ENCODE results near the gene GPR25. TPM values are rescaled to one million over a fixed set of nuclear protein-coding genes. Genes with fewer than 3 reads are reported as not detected.

The GPR25 gene
- total RNA-seq, 3 donors from 2014 or later = not detected

DNA sequence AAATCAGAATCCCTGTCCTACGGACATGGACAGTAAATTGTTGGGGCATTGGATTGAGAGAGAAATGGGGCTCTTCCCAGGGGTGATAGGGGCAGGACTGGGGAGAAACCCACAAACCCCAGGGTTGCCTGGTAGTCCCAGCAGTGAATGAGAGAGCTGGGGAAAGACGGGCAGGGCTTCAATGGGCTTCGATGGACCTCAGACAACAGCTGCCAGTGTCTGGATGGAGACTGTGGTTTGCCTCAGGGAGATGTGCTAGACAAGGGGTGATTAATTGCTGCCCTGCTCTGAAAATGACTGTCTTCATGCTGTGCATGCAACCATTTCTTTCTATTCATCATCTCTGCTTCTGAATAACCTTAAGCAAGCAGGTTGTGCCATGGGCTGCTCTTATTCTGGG is 7.4 kb downstream of the GPR25 start:
- TF ChIP-seq, protein P1, sequence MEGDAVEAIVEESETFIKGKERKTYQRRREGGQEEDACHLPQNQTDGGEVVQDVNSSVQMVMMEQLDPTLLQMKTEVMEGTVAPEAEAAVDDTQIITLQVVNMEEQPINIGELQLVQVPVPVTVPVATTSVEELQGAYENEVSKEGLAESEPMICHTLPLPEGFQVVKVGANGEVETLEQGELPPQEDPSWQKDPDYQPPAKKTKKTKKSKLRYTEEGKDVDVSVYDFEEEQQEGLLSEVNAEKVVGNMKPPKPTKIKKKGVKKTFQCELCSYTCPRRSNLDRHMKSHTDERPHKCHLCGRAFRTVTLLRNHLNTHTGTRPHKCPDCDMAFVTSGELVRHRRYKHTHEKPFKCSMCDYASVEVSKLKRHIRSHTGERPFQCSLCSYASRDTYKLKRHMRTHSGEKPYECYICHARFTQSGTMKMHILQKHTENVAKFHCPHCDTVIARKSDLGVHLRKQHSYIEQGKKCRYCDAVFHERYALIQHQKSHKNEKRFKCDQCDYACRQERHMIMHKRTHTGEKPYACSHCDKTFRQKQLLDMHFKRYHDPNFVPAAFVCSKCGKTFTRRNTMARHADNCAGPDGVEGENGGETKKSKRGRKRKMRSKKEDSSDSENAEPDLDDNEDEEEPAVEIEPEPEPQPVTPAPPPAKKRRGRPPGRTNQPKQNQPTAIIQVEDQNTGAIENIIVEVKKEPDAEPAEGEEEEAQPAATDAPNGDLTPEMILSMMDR (IDR thresholded peaks at IDR 0.05) = no peak

DNA sequence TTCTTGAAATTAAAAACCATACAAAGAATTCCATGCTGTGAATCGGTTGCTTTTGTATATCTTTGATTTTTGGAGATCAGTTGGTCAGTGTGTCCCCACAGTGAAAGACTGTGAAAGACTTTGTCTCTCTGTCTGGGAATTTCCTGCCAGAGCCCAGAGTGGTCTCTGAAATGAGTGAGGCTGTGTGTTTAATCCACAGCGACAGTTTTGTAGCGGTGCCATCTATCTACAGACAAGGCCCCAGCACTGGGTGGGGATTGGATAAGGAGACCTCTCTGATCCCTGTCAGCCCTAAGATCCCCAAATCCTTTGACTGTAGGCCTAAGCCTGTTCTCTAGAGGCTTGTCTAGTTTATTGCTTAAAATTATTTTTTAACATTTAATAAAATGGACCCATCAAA is 10.3 kb downstream of the GPR25 start:
- no peaks in the 10 kb centered on the region for H3K36me3 ChIP-seq (ENCODE audit: low read depth)
- intact Hi-C loops (cut with DNase I, micrococcal nuclease) = no loop called here
- no peak overlapping the region for H3K4me3 ChIP-seq
- ATAC-seq (no peak), DNase-seq (no peak)
- H3K4me1 ChIP-seq (ENCODE audit: low read depth) = no peaks in the 10 kb centered on the region
- H3K9me3 ChIP-seq = no peaks in the 10 kb centered on the region
- TF ChIP-seq, protein P1 (IDR thresholded peaks at IDR 0.05) = no peak

More for the DNA sequence above, 7.4 kb downstream of the GPR25 start:
- no peak for DNase-seq
- intact Hi-C loops (cut with DNase I, micrococcal nuclease) = no loop called here
- no peak overlapping the region for H3K4me3 ChIP-seq
- H3K9me3 ChIP-seq = no peaks in the 10 kb centered on the region
- H3K36me3 ChIP-seq (ENCODE audit: low read depth) = no peaks in the 10 kb centered on the region
- no peaks in the 10 kb centered on the region for H3K4me1 ChIP-seq (ENCODE audit: low read depth)
- no peak for ATAC-seq

DNA sequence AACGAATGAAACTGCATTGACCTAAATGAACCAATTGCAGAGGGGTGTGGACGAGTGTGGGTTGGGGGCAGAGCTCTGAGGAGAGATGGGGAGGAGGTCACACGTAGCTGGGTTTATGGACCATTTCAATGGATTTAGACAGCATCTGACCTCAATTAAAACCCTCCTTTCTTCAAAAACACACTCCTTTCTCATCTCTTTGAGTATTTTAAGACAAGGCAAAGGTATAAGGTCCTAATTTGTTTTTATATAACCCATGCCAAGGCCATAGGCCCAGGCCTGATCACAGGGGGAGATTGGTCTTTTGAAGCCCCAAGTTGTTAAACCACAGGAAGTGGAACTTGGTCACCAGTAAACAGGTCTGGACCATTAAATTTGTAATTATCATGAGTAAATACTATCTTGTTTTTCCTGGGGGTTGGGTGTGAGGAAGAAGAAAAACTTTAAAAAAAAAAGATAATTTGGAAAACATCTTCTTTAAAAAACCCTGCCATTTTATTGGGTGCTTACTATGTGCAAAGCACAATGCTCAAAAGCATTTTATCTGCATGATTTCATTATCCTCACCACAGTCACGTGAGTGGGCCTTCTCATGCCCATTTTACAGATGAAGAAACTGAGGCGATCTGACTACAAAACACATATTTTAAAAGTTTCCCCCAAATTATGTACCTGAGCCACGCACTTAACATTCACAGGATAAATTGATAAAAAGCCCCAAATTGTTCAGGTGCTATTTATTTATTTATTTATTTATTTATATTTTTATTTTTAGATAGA is 13.0 kb downstream of the GPR25 start:
- Histone ChIP-seq H3K4me1 (ENCODE audit: low read depth) (no peaks in the 10 kb centered on the region), H3K9me3 (no peaks in the 10 kb centered on the region), H3K36me3 (ENCODE audit: low read depth) (no peaks in the 10 kb centered on the region), H3K4me3 (no peak overlapping the region)
- no peak for ATAC-seq
- TF ChIP-seq, protein P1 (IDR thresholded peaks at IDR 0.05) = no peak
- intact Hi-C loops (cut with DNase I, micrococcal nuclease) = no loop called here
- no peak for DNase-seq

DNA sequence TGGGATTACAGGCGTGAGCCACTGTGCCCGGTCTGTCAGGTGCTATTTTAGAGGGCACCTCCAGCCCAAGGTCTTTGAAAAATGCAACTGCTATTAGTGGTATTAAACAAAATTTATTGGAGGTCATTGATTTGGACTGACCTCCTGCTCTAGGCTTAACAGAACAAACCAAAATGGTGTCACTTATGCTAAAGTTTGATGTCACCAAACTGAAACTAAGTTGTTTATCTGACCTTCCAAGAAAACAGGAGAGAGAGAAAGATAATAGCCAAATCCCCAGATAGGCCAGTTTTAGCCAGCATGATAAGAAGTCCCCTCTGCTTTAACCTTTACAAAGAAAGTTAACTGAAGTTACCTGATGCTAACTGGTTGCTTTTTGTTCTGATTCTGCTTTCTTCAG is 13.8 kb downstream of the GPR25 start:
- TF ChIP-seq, protein P1 (IDR thresholded peaks at IDR 0.05) = no peak
- Histone ChIP-seq H3K4me1 (ENCODE audit: low read depth) (peaks cover 3% of the 10 kb centered on the region), H3K36me3 (ENCODE audit: low read depth) (no peaks in the 10 kb centered on the region), H3K4me3 (no peak overlapping the region), H3K9me3 (no peaks in the 10 kb centered on the region)
- intact Hi-C loops (cut with DNase I, micrococcal nuclease) = no loop called here
- ATAC-seq (no peak), DNase-seq (no peak)

DNA sequence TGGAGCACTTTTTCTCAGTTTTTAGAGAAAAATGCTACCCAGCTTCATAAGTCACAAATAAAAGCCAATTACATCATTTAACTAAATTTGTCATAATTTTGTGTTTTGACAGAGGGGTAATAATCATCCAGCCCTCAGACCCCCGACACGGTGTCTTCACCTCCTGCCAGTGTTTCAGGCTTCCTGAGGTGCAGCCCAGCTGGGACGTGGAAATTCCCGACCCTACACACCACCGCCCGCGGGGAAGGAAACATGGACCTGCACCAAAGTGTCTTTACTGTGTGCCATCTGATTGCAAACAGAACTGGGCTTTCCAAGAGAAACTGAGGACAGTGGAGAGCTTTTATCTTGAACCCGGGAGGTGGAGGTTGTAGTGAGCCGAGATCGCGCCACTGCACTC is 14.3 kb downstream of the GPR25 start:
- TF ChIP-seq, protein P1 (IDR thresholded peaks at IDR 0.05) = no peak
- no peak for ATAC-seq
- Histone ChIP-seq H3K4me3 (no peak overlapping the region), H3K36me3 (ENCODE audit: low read depth) (no peaks in the 10 kb centered on the region), H3K4me1 (ENCODE audit: low read depth) (peaks cover 5% of the 10 kb centered on the region), H3K9me3 (no peaks in the 10 kb centered on the region)
- intact Hi-C loops (cut with DNase I, micrococcal nuclease) = no loop called here
- DNase-seq = no peak
